GM23338 (cell line): ENCODE data around the gene CTAG2. TPM values are rescaled to one million over a fixed set of nuclear protein-coding genes. Genes with fewer than 3 reads are reported as not detected.

ENCODE experiments used
- ATAC-seq: fragments of 200-7000 bp; cut with Tn5 transposase; 3 replicates; pipeline ENCODE4 v1.9.1; 2020
- DNase-seq: peaks from one replicate; pipeline ENCODE4 v3.0.0-alpha.2; 2015; ENCODE audit warnings: low spot score
- H2AFZ ChIP-seq: fragments of 200-600 bp; sonication (generic); 2 replicates; pipeline ENCODE4 v1.8.0; 2016; ENCODE audit warnings: antibody characterized with exemption, mild to moderate bottlenecking, moderate library complexity
- H3F3A ChIP-seq: fragments of 200-600 bp; sonication (generic); replicated peaks from 2 replicates; pipeline ENCODE4 v1.8.0; 2017; ENCODE audit warnings: antibody characterized with exemption, mixed run types, low read depth
- H3K27ac ChIP-seq: fragments of 200-600 bp; sonication (generic); 2 replicates; pipeline ENCODE4 v1.6.1; 2016; ENCODE audit warnings: low read depth
- H3K27me3 ChIP-seq: fragments of 200-600 bp; sonication (generic); 2 replicates; pipeline ENCODE4 v1.8.0; 2016; ENCODE audit warnings: mild to moderate bottlenecking, mixed run types, moderate library complexity; ENCODE audit not compliant: insufficient read depth
- H3K36me3 ChIP-seq: fragments of 200-600 bp; sonication (generic); 2 replicates; pipeline ENCODE4 v1.8.0; 2016; ENCODE audit warnings: mild to moderate bottlenecking; ENCODE audit not compliant: insufficient read depth
- H3K4me1 ChIP-seq: fragments of 200-600 bp; sonication (generic); 2 replicates; pipeline ENCODE4 v1.8.0; 2016; ENCODE audit warnings: mild to moderate bottlenecking, moderate library complexity; ENCODE audit not compliant: insufficient read depth
- H3K4me2 ChIP-seq: fragments of 200-600 bp; sonication (generic); 2 replicates; pipeline ENCODE4 v1.7.1; 2017; ENCODE audit warnings: mixed run types
- H3K4me3 ChIP-seq: fragments of 200-600 bp; sonication (generic); 2 replicates; pipeline ENCODE4 v1.6.1; 2016; ENCODE audit warnings: mixed run types
- H3K79me2 ChIP-seq: fragments of 200-600 bp; sonication (generic); replicated peaks from 2 replicates; pipeline ENCODE4 v1.8.0; 2017; ENCODE audit warnings: mild to moderate bottlenecking; ENCODE audit not compliant: insufficient read depth
- H3K9me2 ChIP-seq: fragments of 200-600 bp; sonication (generic); 2 replicates; pipeline ENCODE4 v1.8.0; 2017; ENCODE audit not compliant: insufficient read depth
- H4K20me1 ChIP-seq: fragments of 200-600 bp; sonication (generic); replicated peaks from 2 replicates; pipeline ENCODE4 v1.8.0; 2017; ENCODE audit warnings: mild to moderate bottlenecking; ENCODE audit not compliant: insufficient read depth
- H3K27ac Mint-ChIP-seq: 2 replicates; pipeline ENCODE4 v1.8.0; 2020; ENCODE audit warnings: inconsistent platforms, mild to moderate bottlenecking, moderate library complexity, mixed read lengths
- H3K27me3 Mint-ChIP-seq: 3 replicates; pipeline ENCODE4 v1.8.0; 2022; ENCODE audit warnings: low read depth, mild to moderate bottlenecking, moderate library complexity, mixed read lengths, inconsistent platforms; ENCODE audit not compliant: insufficient read depth, poor library complexity
- H3K36me3 Mint-ChIP-seq: 3 replicates; pipeline ENCODE4 v1.8.0; 2021; ENCODE audit warnings: low read depth, mild to moderate bottlenecking, inconsistent platforms, moderate library complexity, mixed read lengths
- H3K4me1 Mint-ChIP-seq: 3 replicates; pipeline ENCODE4 v1.8.0; 2020; ENCODE audit warnings: mild to moderate bottlenecking, inconsistent platforms, mixed read lengths
- H3K4me3 Mint-ChIP-seq: 3 replicates; pipeline ENCODE4 v1.8.0; 2021; ENCODE audit warnings: moderate library complexity, mild to moderate bottlenecking, inconsistent platforms, mixed read lengths
- H3K9me3 Mint-ChIP-seq: 3 replicates; pipeline ENCODE4 v1.8.0; 2020; ENCODE audit warnings: moderate library complexity, mild to moderate bottlenecking, inconsistent platforms, mixed read lengths
- CREB1 ChIP-seq: fragments of 250-450 bp; sonication (Bioruptor Pico); IDR thresholded peaks from 2 replicates; pipeline ENCODE4 v1.5.0; 2020; ENCODE audit warnings: low read depth, mild to moderate bottlenecking, moderate library complexity
- CTCF ChIP-seq, 2 experiments: fragments of 200-600 bp in 1 of 2; sonication (generic) in 1 of 2; conservative IDR thresholded peaks; 2 replicates each; pipeline versions ENCODE4 v1.5.1 to v1.6.1; 2016 to 2017; ENCODE audit warnings: antibody characterized with exemption in 2 of 2, low read depth in 2 of 2, mild to moderate bottlenecking in 2 of 2, moderate library complexity in 1 of 2
- ETS1 ChIP-seq: IDR thresholded peaks from 2 replicates; pipeline ENCODE4 v1.6.1; 2016; ENCODE audit warnings: antibody characterized with exemption
- EZH2 ChIP-seq: fragments of 200-600 bp; sonication (generic); IDR thresholded peaks from one replicate; pipeline ENCODE4 v1.8.0; 2017; ENCODE audit warnings: antibody characterized with exemption, mild to moderate bottlenecking, low read depth; ENCODE audit not compliant: unreplicated experiment
- EZH2phosphoT487 ChIP-seq: fragments of 200-600 bp; sonication (generic); IDR thresholded peaks from one replicate; pipeline ENCODE4 v1.8.1; 2018; ENCODE audit warnings: antibody characterized with exemption; ENCODE audit not compliant: unreplicated experiment
- JUNB ChIP-seq: IDR thresholded peaks from one replicate; pipeline ENCODE4 v1.6.1; 2016; ENCODE audit warnings: antibody characterized with exemption; ENCODE audit not compliant: unreplicated experiment
- NANOG ChIP-seq: IDR thresholded peaks from 2 replicates; pipeline ENCODE4 v1.6.1; 2016; ENCODE audit warnings: antibody characterized with exemption, borderline replicate concordance
- POLR2AphosphoS5 ChIP-seq: IDR thresholded peaks from 2 replicates; pipeline ENCODE4 v1.6.1; 2016; ENCODE audit warnings: antibody characterized with exemption, low read depth
- REST ChIP-seq: IDR thresholded peaks from one replicate; pipeline ENCODE4 v1.6.1; 2018; ENCODE audit warnings: antibody characterized with exemption; ENCODE audit not compliant: unreplicated experiment
- STAT1 ChIP-seq: IDR thresholded peaks from one replicate; pipeline ENCODE4 v1.6.1; 2016; ENCODE audit warnings: antibody characterized with exemption; ENCODE audit not compliant: unreplicated experiment
- ZNF114 ChIP-seq: fragments of 250-450 bp; sonication (Bioruptor Pico); IDR thresholded peaks from 2 replicates; pipeline ENCODE4 v1.5.0; 2020; ENCODE audit warnings: mild to moderate bottlenecking, moderate library complexity
- ZNF331 ChIP-seq: fragments of 250-450 bp; sonication (Bioruptor Pico); IDR thresholded peaks from 2 replicates; pipeline ENCODE4 v1.5.0; 2020; ENCODE audit warnings: low read depth, mild to moderate bottlenecking, moderate library complexity
- polyA plus RNA-seq: library from polyadenylated mRNA; unstranded; fragments of >200 nt; fragmentation: Nextera tagmentation; extraction: Ambion mirVana; gene quantifications from 2 replicates; pipeline ENCODE4 v1.2.1, GENCODE V29; 2016
- total RNA-seq: library from RNA; depleted of rRNA; stranded (reverse); fragments of >200 nt; shearing (Covaris generic); gene quantifications from 2 replicates; pipeline ENCODE4 v1.2.3, GENCODE V29; 2014
- TF ChIP-seq, protein P1 (sequence below): fragments of 250-450 bp; sonication (Bioruptor Pico); IDR thresholded peaks from 2 replicates; pipeline ENCODE4 v1.5.0; 2020; ENCODE audit warnings: mild to moderate bottlenecking, moderate library complexity

The CTAG2 gene
- total and polyA plus RNA-seq, 2 experiments from 2014 or later: 0.87 TPM; not detected in 1

GRCh38 chrX:154657226-154657805 lies 3.9 kb upstream of the CTAG2 start:
- Histone ChIP-seq H3K9me2 (no peaks in the 10 kb centered on the region), H3K4me2 (no peak overlapping the region), H3K27ac (no peak overlapping the region), H3K4me1 (no peaks in the 10 kb centered on the region), H3K79me2 (no peaks in the 10 kb centered on the region), H2AFZ (no peak overlapping the region), H3K4me3 (no peak overlapping the region), H3K27me3 (no peaks in the 10 kb centered on the region), H3F3A (no peaks in the 10 kb centered on the region), H3K36me3 (no peaks in the 10 kb centered on the region), H4K20me1 (no peaks in the 10 kb centered on the region)
- H3K27ac Mint-ChIP-seq: no peak overlapping the region
- H3K36me3 Mint-ChIP-seq: peaks cover 3% of the 10 kb centered on the region; the same call in 1 of the 3 replicates
- no peak for DNase-seq
- ATAC-seq: no peak
- TF ChIP-seq EZH2phosphoT487: no peak
- no peak for TF ChIP-seq CREB1 (CRISPR knock-in tag)
- no peak for TF ChIP-seq STAT1
- TF ChIP-seq REST: no peak
- no peak for TF ChIP-seq ETS1
- no peak for TF ChIP-seq ZNF114
- TF ChIP-seq ZNF331: no peak
- no peak for TF ChIP-seq POLR2AphosphoS5
- no peak for TF ChIP-seq CTCF (conservative IDR thresholded peaks at IDR 0.05; ENCODE audit: low read depth in 2 of 2)
- no peak for TF ChIP-seq EZH2
- TF ChIP-seq JUNB: no peak
- no peak for TF ChIP-seq NANOG
- TF ChIP-seq, protein P1, sequence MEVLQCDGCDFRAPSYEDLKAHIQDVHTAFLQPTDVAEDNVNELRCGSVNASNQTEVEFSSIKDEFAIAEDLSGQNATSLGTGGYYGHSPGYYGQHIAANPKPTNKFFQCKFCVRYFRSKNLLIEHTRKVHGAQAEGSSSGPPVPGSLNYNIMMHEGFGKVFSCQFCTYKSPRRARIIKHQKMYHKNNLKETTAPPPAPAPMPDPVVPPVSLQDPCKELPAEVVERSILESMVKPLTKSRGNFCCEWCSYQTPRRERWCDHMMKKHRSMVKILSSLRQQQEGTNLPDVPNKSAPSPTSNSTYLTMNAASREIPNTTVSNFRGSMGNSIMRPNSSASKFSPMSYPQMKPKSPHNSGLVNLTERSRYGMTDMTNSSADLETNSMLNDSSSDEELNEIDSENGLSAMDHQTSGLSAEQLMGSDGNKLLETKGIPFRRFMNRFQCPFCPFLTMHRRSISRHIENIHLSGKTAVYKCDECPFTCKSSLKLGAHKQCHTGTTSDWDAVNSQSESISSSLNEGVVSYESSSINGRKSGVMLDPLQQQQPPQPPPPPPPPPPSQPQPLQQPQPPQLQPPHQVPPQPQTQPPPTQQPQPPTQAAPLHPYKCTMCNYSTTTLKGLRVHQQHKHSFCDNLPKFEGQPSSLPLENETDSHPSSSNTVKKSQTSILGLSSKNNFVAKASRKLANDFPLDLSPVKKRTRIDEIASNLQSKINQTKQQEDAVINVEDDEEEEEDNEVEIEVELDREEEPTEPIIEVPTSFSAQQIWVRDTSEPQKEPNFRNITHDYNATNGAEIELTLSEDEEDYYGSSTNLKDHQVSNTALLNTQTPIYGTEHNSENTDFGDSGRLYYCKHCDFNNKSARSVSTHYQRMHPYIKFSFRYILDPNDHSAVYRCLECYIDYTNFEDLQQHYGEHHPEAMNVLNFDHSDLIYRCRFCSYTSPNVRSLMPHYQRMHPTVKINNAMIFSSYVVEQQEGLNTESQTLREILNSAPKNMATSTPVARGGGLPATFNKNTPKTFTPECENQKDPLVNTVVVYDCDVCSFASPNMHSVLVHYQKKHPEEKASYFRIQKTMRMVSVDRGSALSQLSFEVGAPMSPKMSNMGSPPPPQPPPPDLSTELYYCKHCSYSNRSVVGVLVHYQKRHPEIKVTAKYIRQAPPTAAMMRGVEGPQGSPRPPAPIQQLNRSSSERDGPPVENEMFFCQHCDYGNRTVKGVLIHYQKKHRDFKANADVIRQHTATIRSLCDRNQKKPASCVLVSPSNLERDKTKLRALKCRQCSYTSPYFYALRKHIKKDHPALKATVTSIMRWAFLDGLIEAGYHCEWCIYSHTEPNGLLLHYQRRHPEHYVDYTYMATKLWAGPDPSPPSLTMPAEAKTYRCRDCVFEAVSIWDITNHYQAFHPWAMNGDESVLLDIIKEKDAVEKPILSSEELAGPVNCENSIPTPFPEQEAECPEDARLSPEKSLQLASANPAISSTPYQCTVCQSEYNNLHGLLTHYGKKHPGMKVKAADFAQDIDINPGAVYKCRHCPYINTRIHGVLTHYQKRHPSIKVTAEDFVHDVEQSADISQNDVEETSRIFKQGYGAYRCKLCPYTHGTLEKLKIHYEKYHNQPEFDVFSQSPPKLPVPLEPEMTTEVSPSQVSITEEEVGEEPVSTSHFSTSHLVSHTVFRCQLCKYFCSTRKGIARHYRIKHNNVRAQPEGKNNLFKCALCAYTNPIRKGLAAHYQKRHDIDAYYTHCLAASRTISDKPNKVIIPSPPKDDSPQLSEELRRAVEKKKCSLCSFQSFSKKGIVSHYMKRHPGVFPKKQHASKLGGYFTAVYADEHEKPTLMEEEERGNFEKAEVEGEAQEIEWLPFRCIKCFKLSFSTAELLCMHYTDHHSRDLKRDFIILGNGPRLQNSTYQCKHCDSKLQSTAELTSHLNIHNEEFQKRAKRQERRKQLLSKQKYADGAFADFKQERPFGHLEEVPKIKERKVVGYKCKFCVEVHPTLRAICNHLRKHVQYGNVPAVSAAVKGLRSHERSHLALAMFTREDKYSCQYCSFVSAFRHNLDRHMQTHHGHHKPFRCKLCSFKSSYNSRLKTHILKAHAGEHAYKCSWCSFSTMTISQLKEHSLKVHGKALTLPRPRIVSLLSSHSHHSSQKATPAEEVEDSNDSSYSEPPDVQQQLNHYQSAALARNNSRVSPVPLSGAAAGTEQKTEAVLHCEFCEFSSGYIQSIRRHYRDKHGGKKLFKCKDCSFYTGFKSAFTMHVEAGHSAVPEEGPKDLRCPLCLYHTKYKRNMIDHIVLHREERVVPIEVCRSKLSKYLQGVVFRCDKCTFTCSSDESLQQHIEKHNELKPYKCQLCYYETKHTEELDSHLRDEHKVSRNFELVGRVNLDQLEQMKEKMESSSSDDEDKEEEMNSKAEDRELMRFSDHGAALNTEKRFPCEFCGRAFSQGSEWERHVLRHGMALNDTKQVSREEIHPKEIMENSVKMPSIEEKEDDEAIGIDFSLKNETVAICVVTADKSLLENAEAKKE (CRISPR knock-in tag): no peak
- no peak overlapping the region for H3K4me3 Mint-ChIP-seq
- H3K27me3 Mint-ChIP-seq: no peaks in the 10 kb centered on the region
- H3K4me1 Mint-ChIP-seq: no peaks in the 10 kb centered on the region
- H3K9me3 Mint-ChIP-seq: peaks cover 3% of the 10 kb centered on the region; the same call in 1 of the 3 replicates
